GM19452 (cell line): ENCODE data around the gene PLPPR4.
"Not testable (repeated sequence)": the region's sequence is repeated elsewhere in the genome, so short reads cannot be mapped to it uniquely, and the experiment has no call there.

Experiments
- ATAC-seq: cut with Tn5 transposase; IDR thresholded peaks from one replicate; pipeline ENCODE4 v1.9.1; 2021; ENCODE audit not compliant: unreplicated experiment

The PLPPR4 gene

DNA sequence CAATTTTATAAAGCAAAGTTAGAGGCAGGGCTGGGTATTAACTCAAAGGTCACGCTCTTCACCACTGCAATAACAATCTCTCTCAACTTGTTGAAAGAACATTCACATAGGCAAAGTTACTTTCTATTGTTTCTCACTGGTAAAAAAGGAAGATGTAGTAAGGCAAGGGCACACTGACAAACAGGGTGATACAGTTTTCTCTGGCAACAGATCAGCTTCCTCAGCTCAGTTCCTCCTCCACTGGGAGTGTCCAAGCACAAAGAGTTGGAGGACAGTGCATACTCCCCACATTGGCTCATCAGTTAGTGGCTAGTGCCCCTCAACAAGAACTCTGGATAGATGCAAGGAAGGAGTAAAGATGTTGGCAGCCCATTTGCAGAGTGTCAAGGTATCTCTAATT lies 3.7 kb downstream of the PLPPR4 start:
- no peak for ATAC-seq

DNA sequence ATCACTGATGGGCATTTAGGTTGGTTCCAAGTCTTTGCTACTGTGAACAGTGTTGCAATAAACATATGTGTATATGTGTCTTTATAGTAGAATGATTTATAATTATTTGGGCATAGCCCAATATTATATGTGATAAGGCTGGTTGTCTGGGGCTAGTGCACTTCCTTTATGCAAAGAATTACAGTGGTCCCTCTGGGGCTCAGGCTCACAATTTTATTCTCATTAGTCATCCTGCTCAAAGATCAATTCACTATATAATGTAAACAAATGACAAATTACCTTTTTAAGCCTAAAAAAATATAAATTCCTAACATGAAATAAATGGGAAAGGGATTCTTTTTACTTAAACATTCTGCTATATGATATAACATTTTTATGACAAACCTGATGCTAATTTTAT lies 5.0 kb downstream of the PLPPR4 start:
- no peak for ATAC-seq

DNA sequence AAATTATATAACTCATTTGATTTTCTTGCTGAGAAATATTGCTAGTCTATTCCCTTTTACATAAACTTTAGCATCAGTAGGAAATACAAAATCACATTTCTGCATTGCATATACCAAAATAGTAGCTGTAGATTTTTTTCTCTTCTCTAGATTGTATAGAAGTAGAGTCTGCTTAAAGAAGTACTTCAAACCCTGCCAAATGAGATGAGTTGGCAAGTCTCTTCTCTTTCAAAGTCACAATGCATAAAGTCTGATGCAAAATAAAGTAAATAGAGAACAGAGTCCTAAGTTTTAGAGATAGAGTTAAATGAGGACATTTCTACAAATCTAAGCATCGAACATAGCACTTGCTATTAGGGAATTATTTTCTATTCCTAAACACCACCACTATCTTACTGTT lies 6.4 kb downstream of the PLPPR4 start:
- ATAC-seq = no peak

DNA sequence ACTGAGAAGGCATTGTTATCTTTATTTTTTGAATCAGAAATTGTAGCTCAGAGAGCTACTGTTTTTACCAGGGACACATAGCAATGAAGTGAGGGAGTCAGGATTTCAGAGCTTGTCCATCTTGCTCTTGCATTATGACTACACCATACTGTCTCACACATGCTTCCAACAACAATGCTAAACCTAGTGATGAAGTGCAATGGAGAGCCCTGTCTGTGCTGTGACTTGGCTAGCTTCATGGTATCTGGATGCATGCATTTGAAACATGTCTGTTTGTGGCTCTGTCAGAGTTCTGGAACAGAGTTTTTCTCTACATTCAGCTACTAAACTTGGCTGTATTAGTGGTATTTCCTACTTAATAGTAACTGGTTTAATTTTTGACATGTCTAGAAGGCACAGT lies 7.0 kb downstream of the PLPPR4 start:
- no peak for ATAC-seq

DNA sequence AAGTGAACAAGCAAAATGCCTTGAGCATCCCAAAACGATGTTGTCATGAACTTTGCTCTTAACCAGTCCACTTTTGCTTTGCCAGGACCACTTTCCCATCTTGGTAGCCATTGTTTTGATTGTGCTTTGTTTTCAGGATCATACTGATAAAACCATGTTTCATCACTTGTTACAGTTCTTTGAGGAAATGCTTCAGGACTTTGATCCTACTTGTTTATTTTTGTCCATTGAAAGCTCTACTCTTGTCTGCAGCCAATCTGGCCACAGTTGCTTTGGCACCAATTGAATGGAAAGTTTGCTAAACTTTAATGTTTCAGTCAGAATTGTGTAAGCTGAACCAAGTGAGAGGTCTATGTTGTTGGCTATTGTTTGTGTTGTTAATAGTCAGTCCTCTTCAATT lies 12.8 kb downstream of the PLPPR4 start:
- no peak for ATAC-seq

DNA sequence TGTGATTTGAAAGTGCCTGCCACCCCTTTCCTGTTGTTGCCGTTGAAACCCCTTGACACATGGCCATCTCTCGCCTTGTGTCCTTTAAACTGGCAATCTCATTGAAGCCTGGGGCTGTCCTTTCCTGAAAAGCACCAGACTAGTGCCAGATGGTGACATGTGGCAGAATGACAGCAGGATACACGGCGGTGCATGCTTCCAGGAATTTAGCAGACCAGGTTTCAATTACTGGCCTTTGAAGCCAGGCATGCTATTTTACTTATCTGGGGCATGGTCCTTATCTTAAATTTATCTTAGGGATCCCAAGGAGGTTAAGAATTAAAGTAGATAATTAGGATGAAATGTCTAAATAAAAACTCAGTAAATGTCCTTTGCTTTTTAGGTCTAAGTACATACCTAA lies 15.2 kb downstream of the PLPPR4 start:
- ATAC-seq = no peak

DNA sequence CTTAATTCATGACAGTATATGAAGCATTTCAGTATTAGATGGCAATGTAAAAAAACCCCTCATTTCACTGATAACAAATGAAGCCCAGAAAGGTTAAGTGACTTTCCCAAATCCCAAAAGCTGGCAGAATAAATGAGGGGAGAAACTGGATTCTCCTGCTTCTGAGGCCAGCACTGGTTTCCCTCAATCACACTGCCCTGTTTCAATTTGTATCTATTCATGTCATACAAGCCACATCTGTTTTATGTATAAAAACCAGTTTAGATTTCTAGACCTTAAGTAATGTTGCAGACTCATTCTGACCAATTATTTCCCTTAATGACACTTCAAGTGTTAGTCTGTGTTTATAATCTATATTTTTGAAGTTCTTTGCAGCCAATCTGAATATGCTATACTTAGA lies 16.8 kb downstream of the PLPPR4 start:
- no peak for ATAC-seq

DNA sequence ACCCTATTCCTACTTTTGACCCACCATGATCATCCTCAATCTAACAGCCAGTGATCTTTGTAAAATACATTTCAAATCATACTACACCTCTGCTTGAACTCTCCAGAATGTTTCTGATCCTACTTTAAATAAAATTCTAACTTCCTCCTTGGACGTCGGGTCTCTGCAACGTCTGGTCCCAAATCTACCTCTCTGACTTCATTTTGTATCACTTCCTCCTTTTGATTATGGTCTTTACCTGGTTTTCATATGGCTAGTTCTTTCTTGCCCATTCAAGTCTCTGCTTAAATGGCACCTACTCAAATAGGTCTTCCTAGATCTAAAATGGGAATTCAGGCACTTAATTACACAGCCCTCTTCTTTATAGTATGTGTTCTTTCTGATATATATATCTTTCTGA lies 18.2 kb downstream of the PLPPR4 start:
- no peak for ATAC-seq

DNA sequence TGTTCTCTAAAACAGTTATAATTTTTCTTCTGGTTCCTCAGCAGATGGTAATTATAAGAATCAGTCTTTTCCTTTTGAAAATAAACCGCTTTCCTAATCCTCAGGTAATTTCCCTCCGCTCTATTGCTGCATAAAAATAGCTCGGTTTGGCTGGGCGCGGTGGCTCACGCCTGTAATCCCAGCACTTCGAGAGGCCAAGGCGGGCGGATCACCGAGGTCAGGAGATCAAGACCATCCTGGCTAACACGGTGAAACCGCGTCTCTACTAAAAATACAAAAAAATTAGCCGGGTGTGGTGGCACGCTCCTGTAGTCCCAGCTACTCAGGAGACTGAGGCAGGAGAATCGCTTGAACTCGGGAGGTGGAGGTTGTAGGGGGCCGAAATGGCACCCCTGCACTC lies 19.2 kb downstream of the PLPPR4 start:
- not testable (repeated sequence) for ATAC-seq

DNA sequence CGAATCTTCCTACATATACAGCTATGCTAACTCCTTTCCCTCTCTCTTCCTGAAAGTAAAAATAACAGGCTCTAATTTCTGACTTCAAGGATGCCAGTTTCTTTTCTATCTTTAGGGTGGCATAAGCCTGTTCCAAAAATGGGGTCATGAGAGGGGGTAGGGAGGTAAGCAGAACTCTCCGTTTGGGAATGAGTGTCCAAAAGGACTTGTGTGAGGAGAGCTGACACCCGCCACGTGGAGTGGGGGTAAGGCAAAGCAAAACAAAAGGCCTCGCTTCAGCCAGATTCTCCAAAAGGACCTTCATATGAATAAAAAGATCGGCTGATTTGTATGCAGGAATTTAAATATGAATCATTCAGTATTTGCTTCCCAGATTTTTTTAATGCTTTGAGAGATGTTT lies 28.6 kb downstream of the PLPPR4 start:
- ATAC-seq = no peak

DNA sequence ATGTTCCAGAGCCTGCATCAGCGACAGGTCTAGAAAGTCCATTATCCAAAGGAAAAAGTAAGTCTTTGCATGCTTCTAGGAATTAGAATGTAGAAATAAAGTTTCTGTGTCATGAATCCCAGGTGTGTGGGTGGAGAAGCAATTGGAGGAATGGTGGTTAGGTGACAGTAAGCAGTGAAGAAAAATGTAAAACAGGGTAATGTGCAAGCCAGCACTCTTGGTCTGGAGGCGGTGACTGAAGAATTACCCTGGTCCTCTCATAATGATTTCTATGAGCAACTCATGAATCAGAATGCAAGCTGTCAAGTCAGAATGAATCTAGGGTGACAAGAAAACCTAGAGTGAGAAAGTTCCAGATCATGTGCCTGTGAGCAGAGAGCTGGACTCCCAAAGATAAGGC lies 33.6 kb downstream of the PLPPR4 start:
- no peak for ATAC-seq

DNA sequence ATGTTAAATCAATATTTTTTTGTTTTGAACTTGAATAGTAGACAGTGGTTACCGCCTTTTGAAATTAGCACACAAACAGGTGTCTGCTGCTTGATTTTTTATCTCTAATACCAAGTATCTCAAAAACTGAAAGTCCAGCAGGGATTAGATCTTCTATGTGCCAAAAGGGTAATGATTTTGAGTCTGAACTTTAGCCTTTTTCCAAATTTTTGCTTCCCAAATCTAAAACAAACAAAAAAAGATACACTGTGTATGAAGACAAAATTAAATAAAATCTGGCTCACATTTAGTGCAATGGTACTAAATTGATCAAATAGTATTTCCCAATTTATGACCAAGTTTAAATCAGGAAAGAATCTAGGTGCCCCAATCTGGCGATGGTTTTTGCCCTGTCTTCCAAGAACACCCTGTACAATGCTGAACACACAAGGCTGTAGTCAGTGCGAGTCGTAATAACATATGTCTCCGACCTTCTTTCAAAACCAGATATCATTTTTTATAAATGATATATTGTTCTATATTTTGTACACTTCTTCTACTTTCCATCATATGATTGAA lies 40.5 kb downstream of the PLPPR4 start:
- no peak for ATAC-seq

DNA sequence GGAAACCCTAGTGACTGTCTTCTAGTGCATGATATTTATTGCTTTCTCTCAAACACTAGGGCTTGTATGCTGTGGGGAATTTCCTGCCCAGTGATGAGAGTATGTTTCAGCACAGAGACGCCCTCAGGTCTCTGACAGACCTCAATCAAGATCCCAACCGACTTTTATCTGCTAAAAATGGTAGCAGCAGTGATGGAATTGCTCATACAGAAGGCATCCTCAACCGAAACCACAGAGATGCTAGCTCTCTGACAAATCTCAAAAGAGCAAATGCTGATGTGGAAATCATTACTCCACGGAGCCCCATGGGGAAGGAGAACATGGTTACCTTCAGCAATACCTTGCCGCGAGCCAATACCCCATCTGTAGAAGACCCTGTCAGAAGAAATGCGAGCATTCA lies 41.3 kb downstream of the PLPPR4 start:
- ATAC-seq = no peak

DNA sequence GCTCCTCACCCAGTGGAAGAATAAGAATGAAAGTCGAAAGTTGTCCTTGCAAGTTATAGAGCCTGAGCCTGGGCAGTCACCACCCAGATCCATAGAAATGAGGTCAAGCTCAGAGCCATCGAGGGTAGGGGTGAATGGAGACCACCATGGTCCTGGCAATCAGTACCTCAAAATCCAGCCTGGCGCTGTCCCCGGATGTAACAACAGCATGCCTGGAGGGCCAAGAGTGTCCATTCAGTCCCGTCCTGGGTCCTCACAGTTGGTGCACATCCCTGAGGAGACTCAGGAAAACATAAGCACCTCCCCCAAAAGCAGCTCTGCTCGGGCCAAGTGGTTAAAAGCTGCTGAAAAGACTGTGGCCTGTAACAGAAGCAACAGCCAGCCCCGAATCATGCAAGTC lies 41.8 kb downstream of the PLPPR4 start:
- ATAC-seq = no peak

DNA sequence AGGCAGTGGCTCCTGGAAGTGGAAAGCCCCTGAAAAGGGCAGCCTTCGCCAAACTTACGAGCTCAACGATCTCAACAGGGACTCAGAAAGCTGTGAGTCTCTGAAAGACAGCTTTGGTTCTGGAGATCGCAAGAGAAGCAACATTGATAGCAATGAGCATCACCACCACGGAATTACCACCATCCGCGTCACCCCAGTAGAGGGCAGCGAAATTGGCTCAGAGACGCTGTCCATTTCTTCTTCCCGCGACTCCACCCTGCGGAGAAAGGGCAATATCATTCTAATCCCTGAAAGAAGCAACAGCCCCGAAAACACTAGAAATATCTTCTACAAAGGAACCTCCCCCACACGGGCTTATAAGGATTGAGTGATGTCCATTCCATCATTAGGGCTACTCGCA lies 42.4 kb downstream of the PLPPR4 start:
- no peak for ATAC-seq

DNA sequence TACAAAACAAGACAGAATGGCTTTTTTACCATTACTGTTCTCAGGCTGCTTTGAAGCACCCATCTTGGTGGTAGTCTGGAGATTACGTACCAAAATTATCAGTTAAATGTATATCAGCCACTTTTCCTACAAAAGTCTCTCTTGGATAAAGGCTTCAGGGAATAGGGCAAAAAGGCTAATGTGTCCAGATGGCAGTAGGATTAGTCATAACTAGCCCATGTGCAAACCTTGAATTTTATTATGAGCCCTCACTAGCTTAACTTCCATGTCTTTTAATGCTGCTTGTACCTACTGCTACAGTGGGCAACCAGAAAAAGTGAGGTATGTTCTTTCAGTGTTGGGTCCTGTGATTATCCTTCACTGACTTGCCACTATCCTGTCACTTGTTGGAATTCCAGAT lies 51.0 kb downstream of the PLPPR4 start:
- no peak for ATAC-seq

DNA sequence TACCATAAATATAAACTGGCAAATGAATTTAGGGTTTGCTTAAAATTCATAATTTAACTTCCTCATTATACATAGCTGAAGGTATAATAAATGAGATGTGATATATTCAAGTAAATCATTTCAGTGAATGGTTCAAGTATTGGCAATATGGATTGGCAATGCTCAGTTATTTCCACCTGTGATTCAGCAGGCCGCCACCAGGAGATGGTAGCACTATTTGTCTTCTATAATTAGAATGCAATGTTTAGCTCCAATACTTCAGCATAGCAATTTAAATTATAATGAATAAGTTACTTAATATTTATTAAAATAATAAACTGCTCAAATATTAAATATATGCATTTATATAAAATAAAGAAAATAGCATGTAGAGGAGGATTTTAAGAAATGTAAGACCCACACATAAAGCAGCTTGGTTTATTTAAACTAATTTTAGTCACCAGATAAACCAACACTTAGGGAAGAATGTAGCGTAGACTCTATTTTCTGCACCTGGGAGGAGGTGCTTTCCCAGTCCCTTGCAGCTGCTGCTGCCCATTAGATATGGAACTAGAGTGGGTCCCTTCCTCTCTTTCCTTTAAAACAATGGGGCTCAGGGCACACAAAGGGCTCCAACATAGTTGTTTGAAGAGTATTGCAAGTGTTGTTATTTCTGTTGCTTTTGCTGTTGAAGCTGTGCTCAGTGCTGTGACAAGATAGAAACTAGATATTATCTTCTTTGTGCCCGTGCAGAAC lies 62.1 kb downstream of the PLPPR4 start:
- ATAC-seq = no peak

DNA sequence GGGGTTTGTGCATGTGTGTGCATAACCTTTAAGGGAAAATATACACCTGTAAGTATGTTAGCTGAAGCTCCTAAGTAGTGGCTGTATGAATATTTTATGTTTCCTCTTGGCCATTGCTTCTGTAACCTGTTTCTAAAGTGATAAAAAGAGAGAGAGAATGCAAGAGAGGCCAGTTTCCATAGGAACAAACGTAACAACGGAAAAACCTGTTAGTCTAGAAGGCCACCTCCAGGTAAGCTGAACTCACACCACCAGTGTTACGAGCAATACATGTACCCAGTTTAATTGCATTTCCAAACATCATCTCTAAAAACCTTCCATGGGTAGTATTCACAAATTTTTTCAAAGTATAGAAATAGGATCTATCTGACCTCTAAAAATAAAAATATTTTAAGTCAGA lies 63.1 kb downstream of the PLPPR4 start:
- ATAC-seq = no peak

DNA sequence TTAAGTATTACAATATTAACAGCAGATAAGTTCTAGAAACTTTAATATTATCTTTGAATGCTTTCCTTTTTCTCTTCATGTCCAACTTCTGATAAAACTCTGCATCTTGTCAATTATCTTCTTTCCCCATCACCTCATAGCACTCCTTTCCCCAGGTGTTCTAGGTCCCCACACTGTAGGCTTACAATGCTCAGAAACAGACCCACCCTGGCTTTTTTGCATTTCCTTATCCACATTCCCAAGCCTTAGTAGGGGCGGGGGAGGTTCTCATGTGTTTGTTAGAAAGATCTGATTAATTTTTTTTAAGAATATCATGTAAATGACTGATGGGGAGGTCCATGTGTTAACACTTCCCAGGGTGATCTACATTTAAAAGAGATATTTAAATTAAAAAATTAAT lies 63.9 kb downstream of the PLPPR4 start:
- no peak for ATAC-seq

DNA sequence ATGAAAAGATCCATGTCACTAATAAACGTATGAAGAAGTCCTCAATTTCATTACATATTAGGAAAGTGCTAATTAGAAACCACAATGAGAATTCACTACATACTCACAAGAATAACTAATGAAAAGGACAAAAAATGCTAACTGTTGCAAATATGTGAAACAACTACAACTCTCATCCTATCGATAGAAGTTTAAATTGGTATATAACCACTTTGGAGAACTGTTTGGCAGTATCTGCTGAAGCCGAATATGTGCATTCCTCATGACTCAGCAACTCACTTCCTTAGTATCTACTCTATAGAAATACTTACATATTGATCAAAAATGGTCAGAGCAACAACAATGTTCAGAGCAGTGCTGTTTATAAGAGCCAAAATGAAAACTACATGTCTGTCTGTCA lies 66.8 kb downstream of the PLPPR4 start:
- ATAC-seq = no peak

DNA sequence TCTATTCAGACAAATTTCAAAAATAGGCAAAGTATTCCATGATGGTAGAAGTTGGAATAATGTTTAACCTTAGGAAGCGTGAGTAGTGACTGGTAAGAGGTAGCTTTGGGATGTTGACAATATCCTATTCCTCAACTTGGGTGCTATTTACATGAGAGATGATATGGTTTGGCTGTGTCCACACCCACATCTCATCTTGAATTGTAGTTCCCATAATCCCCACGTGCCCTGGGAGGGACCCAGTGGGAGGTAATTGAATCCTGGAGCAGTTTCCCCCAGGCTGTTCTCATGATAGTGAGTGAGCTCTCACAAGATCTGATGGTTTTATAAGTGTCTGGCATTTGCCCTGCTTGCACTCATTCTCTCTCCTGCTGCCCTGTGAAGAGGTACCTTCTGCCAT lies 67.3 kb downstream of the PLPPR4 start:
- no peak for ATAC-seq

DNA sequence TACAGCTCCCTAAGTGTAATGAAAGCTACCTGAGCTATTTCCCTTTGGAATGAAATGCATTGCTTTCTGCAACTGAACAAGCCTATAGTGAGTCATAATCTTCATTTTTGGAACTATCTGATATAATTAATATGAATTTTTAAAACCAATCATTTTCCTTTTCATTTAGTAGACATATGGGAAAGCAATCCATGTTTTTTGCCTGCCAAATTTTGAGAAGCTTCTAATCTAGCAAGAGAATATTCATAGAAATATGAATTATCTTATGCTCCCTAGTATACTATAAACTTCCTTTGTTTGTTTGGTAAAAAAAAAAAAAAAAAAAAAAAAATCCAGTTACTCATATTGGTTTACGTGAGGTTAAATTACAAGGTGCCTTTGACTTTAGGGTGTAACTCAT lies 68.3 kb downstream of the PLPPR4 start:
- ATAC-seq = no peak

DNA sequence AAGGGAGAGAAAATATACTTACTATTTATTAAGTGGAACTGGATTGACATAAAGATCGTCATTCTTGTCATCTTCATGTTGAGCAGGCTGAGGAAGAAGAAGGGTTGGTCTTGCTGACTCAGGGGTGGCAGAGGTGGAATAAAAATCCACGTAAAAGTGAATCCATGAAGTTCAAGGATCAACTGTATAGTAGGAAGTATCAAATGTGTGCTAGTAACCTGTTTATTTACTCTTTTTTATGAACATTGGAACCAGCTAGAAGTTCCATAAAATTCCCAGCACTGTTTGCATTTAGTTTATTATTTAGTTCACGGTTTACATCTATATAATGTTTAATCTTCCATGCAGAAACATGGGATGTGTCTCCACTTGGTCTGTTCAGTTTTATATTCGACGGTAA lies 70.7 kb downstream of the PLPPR4 start:
- ATAC-seq = no peak
